ENCODE results near the gene MROH7.

MROH7 gene

GRCh38 chr1:54680387-54680786 lies 38.8 kb downstream of the MROH7 start:
- no peaks in the 10 kb centered on the region for H3K27me3 ChIP-seq (ENCODE audit: insufficient read depth, low read length, poor library complexity, severe bottlenecking)
- H3K9me2 ChIP-seq (replicated peaks; ENCODE audit: low read depth, low read length) = no peaks in the 10 kb centered on the region
- no peak overlapping the region for H3K9ac ChIP-seq (ENCODE audit: low read depth, low read length, poor library complexity, severe bottlenecking)
- no peaks in the 10 kb centered on the region for H3K36me3 ChIP-seq (ENCODE audit: insufficient read depth, low read length)
- H3F3A ChIP-seq (ENCODE audit: low read depth) = no peaks in the 10 kb centered on the region
- TF ChIP-seq EZH2phosphoT487 (IDR thresholded peaks at IDR 0.05; ENCODE audit: borderline replicate concordance) (no peak), CTCF (conservative IDR thresholded peaks at IDR 0.05; ENCODE audit: low read length) (no peak)
- no peak overlapping the region for H2AFZ ChIP-seq (ENCODE audit: low read length)
- no peaks in the 10 kb centered on the region for H3K9me3 ChIP-seq (ENCODE audit: insufficient read depth, low read depth, low read length)
- H3K4me2 ChIP-seq (ENCODE audit: low read depth, low read length, poor library complexity, severe bottlenecking) = no peak overlapping the region
- no peaks in the 10 kb centered on the region for H3K79me2 ChIP-seq (ENCODE audit: insufficient read depth, low read length)
- H3K4me1 ChIP-seq (ENCODE audit: insufficient read depth, low read length, poor library complexity, severe bottlenecking) = no peaks in the 10 kb centered on the region
- no peaks in the 10 kb centered on the region for H4K20me1 ChIP-seq (ENCODE audit: insufficient read depth, low read length, poor library complexity, severe bottlenecking)
- H3K4me3 ChIP-seq (ENCODE audit: low read length, poor library complexity, severe bottlenecking) = no peak overlapping the region

- no peaks in the 10 kb centered on the region for H3K4me1 ChIP-seq (ENCODE audit: insufficient read depth, low read length, poor library complexity, severe bottlenecking)
- H3K4me2 ChIP-seq (ENCODE audit: low read depth, low read length, poor library complexity, severe bottlenecking) = no peak overlapping the region
- H3K36me3 ChIP-seq (ENCODE audit: insufficient read depth, low read length) = no peaks in the 10 kb centered on the region
- no peaks in the 10 kb centered on the region for H3K9me3 ChIP-seq (ENCODE audit: insufficient read depth, low read depth, low read length)
- H3K9ac ChIP-seq (ENCODE audit: low read depth, low read length, poor library complexity, severe bottlenecking) = no peak overlapping the region
- H2AFZ ChIP-seq (ENCODE audit: low read length) = no peak overlapping the region
- no peaks in the 10 kb centered on the region for H3K27me3 ChIP-seq (ENCODE audit: insufficient read depth, low read length, poor library complexity, severe bottlenecking)
- H3K79me2 ChIP-seq (ENCODE audit: insufficient read depth, low read length) = no peaks in the 10 kb centered on the region
- H3F3A ChIP-seq (ENCODE audit: low read depth) = no peaks in the 10 kb centered on the region
- no peak overlapping the region for H3K4me3 ChIP-seq (ENCODE audit: low read length, poor library complexity, severe bottlenecking)
- no peaks in the 10 kb centered on the region for H4K20me1 ChIP-seq (ENCODE audit: insufficient read depth, low read length, poor library complexity, severe bottlenecking)
- no peaks in the 10 kb centered on the region for H3K9me2 ChIP-seq (replicated peaks; ENCODE audit: low read depth, low read length)
- no peak for TF ChIP-seq EZH2phosphoT487 (IDR thresholded peaks at IDR 0.05; ENCODE audit: borderline replicate concordance)
- TF ChIP-seq CTCF (conservative IDR thresholded peaks at IDR 0.05; ENCODE audit: low read length) = no peak
Observed at GRCh38 chr1:54681358-54681757, 39.8 kb downstream of the MROH7 start.

- no peaks in the 10 kb centered on the region for H3K9me3 ChIP-seq (ENCODE audit: insufficient read depth, low read depth, low read length)
- H3K4me2 ChIP-seq (ENCODE audit: low read depth, low read length, poor library complexity, severe bottlenecking) = no peak overlapping the region
- no peak overlapping the region for H2AFZ ChIP-seq (ENCODE audit: low read length)
- H4K20me1 ChIP-seq (ENCODE audit: insufficient read depth, low read length, poor library complexity, severe bottlenecking) = no peaks in the 10 kb centered on the region
- H3K9me2 ChIP-seq (replicated peaks; ENCODE audit: low read depth, low read length) = no peaks in the 10 kb centered on the region
- no peaks in the 10 kb centered on the region for H3K4me1 ChIP-seq (ENCODE audit: insufficient read depth, low read length, poor library complexity, severe bottlenecking)
- H3K27me3 ChIP-seq (ENCODE audit: insufficient read depth, low read length, poor library complexity, severe bottlenecking) = no peaks in the 10 kb centered on the region
- TF ChIP-seq CTCF (conservative IDR thresholded peaks at IDR 0.05; ENCODE audit: low read length) (no peak), EZH2phosphoT487 (IDR thresholded peaks at IDR 0.05; ENCODE audit: borderline replicate concordance) (no peak)
- no peak overlapping the region for H3K9ac ChIP-seq (ENCODE audit: low read depth, low read length, poor library complexity, severe bottlenecking)
- no peak overlapping the region for H3K4me3 ChIP-seq (ENCODE audit: low read length, poor library complexity, severe bottlenecking)
- H3K36me3 ChIP-seq (ENCODE audit: insufficient read depth, low read length) = no peaks in the 10 kb centered on the region
- no peaks in the 10 kb centered on the region for H3K79me2 ChIP-seq (ENCODE audit: insufficient read depth, low read length)
- H3F3A ChIP-seq (ENCODE audit: low read depth) = no peaks in the 10 kb centered on the region
Observed at GRCh38 chr1:54683453-54683852, 41.9 kb downstream of the MROH7 start.
